H1 (cell line): Measurements from ENCODE around the gene PLXND1. TPM values are rescaled to one million over a fixed set of nuclear protein-coding genes. Genes with fewer than 3 reads are reported as not detected.

Source experiments
- CTCF ChIA-PET: fragments of 300-600 bp; sonication (Branson Sonifier 250); formaldehyde crosslinking; loops from one replicate; lab custom pipeline; 2021; ENCODE audit not compliant: partially characterized antibody; lab: Charles Lee
- POLR2A ChIA-PET: fragments of 300-600 bp; sonication (Branson Sonifier 250); formaldehyde crosslinking; loops from one replicate; lab custom pipeline; 2021; ENCODE audit warnings: inconsistent platforms; ENCODE audit not compliant: partially characterized antibody; lab: Charles Lee
- DNase-seq, 2 experiments: peaks; one replicate each; pipeline versions ENCODE4 v3.0.0 to v3.0.0-alpha.2; 2010 to 2022; ENCODE audit warnings: low spot score in 2 of 2, low read depth in 1 of 2, mixed read lengths in 1 of 2
- FAIRE-seq: peaks from 2 replicates; lab custom pipeline; 2011; peaks lifted over from hg19 to GRCh38; lab: Jason Lieb, UNC
- H2AFZ ChIP-seq: 2 replicates; pipeline ENCODE4 v1.8.1; 2012; ENCODE audit warnings: low read length, inconsistent platforms
- H2AK5ac ChIP-seq: 2 replicates; pipeline ENCODE4 v1.6.1; 2013; ENCODE audit warnings: low read depth, low read length
- H2BK120ac ChIP-seq: replicated peaks from 2 replicates; pipeline ENCODE3; 2013; ENCODE audit warnings: low read depth, low read length, inconsistent platforms
- H2BK12ac ChIP-seq: 2 replicates; pipeline ENCODE4 v1.6.1; 2013; ENCODE audit warnings: low read depth, low read length
- H2BK15ac ChIP-seq: 2 replicates; pipeline ENCODE4 v1.6.1; 2013; ENCODE audit warnings: low read length
- H2BK20ac ChIP-seq: 2 replicates; pipeline ENCODE4 v1.6.1; 2013; ENCODE audit warnings: low read length
- H2BK5ac ChIP-seq: 2 replicates; pipeline ENCODE4 v1.6.1; 2013; ENCODE audit warnings: low read depth, low read length
- H3K14ac ChIP-seq: 2 replicates; pipeline ENCODE4 v1.6.1; 2013; ENCODE audit warnings: inconsistent platforms; ENCODE audit not compliant: insufficient read length
- H3K18ac ChIP-seq: 2 replicates; pipeline ENCODE4 v1.6.1; 2013; ENCODE audit warnings: low read length; ENCODE audit errors: extremely low read depth
- H3K23ac ChIP-seq: 2 replicates; pipeline ENCODE4 v1.6.1; 2013; ENCODE audit warnings: inconsistent platforms; ENCODE audit not compliant: insufficient read length
- H3K23me2 ChIP-seq: 2 replicates; pipeline ENCODE4 v1.6.1; 2013; ENCODE audit warnings: low read depth, low read length
- H3K27ac ChIP-seq: 2 replicates; pipeline ENCODE4 v1.6.1; 2011; ENCODE audit warnings: low read depth, low read length, inconsistent platforms
- H3K27me3 ChIP-seq, 4 experiments: replicated peaks in 1 of 4; 1 replicate in 1 of 4; 2 replicates in 3 of 4; pipeline versions ENCODE4 v1.6.1 to v1.8.1; 2011 to 2013; ENCODE audit warnings: low read length in 3 of 4, mild to moderate bottlenecking in 3 of 4, inconsistent platforms in 2 of 4, mixed read lengths in 2 of 4, moderate library complexity in 1 of 4; ENCODE audit not compliant: control insufficient read depth in 3 of 4, insufficient read depth in 3 of 4; ENCODE audit errors: extremely low read depth in 1 of 4
- H3K36me3 ChIP-seq, 4 experiments: 2 replicates each; pipeline versions ENCODE4 v1.6.1 to v1.8.1; 2011 to 2013; ENCODE audit warnings: mild to moderate bottlenecking in 4 of 4, low read length in 3 of 4, moderate library complexity in 2 of 4, control low read depth in 1 of 4, inconsistent platforms in 1 of 4; ENCODE audit not compliant: insufficient read depth in 4 of 4, control insufficient read depth in 2 of 4
- H3K4ac ChIP-seq: replicated peaks from 2 replicates; pipeline ENCODE3; 2013; ENCODE audit warnings: low read length, low read depth, mixed read lengths, inconsistent platforms; ENCODE audit not compliant: insufficient read length
- H3K4me1 ChIP-seq, 4 experiments: replicated peaks in 1 of 4; 1 replicate in 1 of 4; 2 replicates in 3 of 4; pipeline versions ENCODE4 v1.6.1 to v1.8.1; 2011 to 2013; ENCODE audit warnings: low read length in 3 of 4, inconsistent platforms in 2 of 4, mixed read lengths in 1 of 4; ENCODE audit not compliant: insufficient read depth in 4 of 4, control insufficient read depth in 3 of 4
- H3K4me2 ChIP-seq, 2 experiments: 2 replicates each; pipeline versions ENCODE4 v1.6.1 to v1.8.1; 2011 to 2013; ENCODE audit warnings: low read depth in 2 of 2, low read length in 2 of 2, control low read depth in 1 of 2, inconsistent platforms in 1 of 2, mild to moderate bottlenecking in 1 of 2; ENCODE audit not compliant: insufficient read depth in 1 of 2
- H3K4me3 ChIP-seq, 4 experiments: fragments of 200-600, 300-600 bp in 1 of 4; sonication (generic), shearing (Covaris generic), sonication (Bioruptor Twin) in 1 of 4; 2 replicates each; pipeline versions ENCODE4 v1.5.1 to v1.8.1; 2011 to 2016; ENCODE audit warnings: low read length in 4 of 4, low read depth in 3 of 4, control low read depth in 2 of 4, inconsistent platforms in 2 of 4, mild to moderate bottlenecking in 2 of 4, mixed read lengths in 1 of 4, moderate library complexity in 1 of 4; ENCODE audit not compliant: insufficient read depth in 2 of 4; ENCODE audit errors: extremely low read depth in 1 of 4
- H3K56ac ChIP-seq: replicated peaks from 2 replicates; pipeline ENCODE3; 2013; ENCODE audit warnings: low read depth, mild to moderate bottlenecking, mixed read lengths, low read length, inconsistent platforms; ENCODE audit not compliant: insufficient read length
- H3K79me1 ChIP-seq: 2 replicates; pipeline ENCODE4 v1.6.1; 2013; ENCODE audit warnings: low read depth, low read length, control low read depth
- H3K79me2 ChIP-seq, 2 experiments: 2 replicates each; pipeline versions ENCODE4 v1.6.1 to v1.8.1; 2012 to 2013; ENCODE audit warnings: low read length in 2 of 2, mild to moderate bottlenecking in 2 of 2, inconsistent platforms in 1 of 2; ENCODE audit not compliant: insufficient read depth in 2 of 2, control insufficient read depth in 1 of 2
- H3K9ac ChIP-seq, 4 experiments: replicated peaks in 1 of 4; 1 replicate in 1 of 4; 2 replicates in 3 of 4; pipeline versions ENCODE4 v1.6.1 to v1.8.1; 2011 to 2013; ENCODE audit warnings: low read depth in 3 of 4, low read length in 3 of 4, control low read depth in 2 of 4, mild to moderate bottlenecking in 2 of 4, moderate library complexity in 2 of 4, inconsistent platforms in 1 of 4; ENCODE audit errors: extremely low read depth in 1 of 4
- H3K9me3 ChIP-seq, 2 experiments: 2 replicates each; pipeline versions ENCODE4 v1.6.1 to v1.8.1; 2012 to 2013; ENCODE audit warnings: mild to moderate bottlenecking in 2 of 2, moderate library complexity in 2 of 2, control low read depth in 1 of 2, inconsistent platforms in 1 of 2, low read depth in 1 of 2, low read length in 1 of 2, mixed read lengths in 1 of 2; ENCODE audit not compliant: insufficient read depth in 2 of 2
- H4K20me1 ChIP-seq, 2 experiments: replicated peaks in 1 of 2; 2 replicates each; pipeline versions ENCODE3 to v1.8.1; 2011 to 2013; ENCODE audit warnings: inconsistent platforms in 2 of 2, low read length in 2 of 2, mild to moderate bottlenecking in 1 of 2; ENCODE audit not compliant: insufficient read depth in 2 of 2, control insufficient read depth in 1 of 2
- H4K5ac ChIP-seq: 2 replicates; pipeline ENCODE4 v1.6.1; 2013; ENCODE audit warnings: low read length, low read depth, mixed read lengths, inconsistent platforms; ENCODE audit not compliant: insufficient read length
- H4K8ac ChIP-seq: 2 replicates; pipeline ENCODE4 v1.8.0; 2013; ENCODE audit warnings: mild to moderate bottlenecking, moderate library complexity, low read length, inconsistent platforms; ENCODE audit not compliant: insufficient read depth; ENCODE audit errors: extremely low read depth
- H4K91ac ChIP-seq: replicated peaks from 2 replicates; pipeline ENCODE3; 2013; ENCODE audit warnings: low read length, mixed read lengths, inconsistent platforms; ENCODE audit not compliant: insufficient read length
- BRCA1 ChIP-seq: IDR thresholded peaks from 2 replicates; pipeline ENCODE4 v1.6.1; 2012; ENCODE audit warnings: low read depth, low read length, improper control_type of control experiment
- E2F6 ChIP-seq: IDR thresholded peaks from 2 replicates; pipeline ENCODE4 v1.6.1; 2012; ENCODE audit warnings: inconsistent platforms
- FOSL1 ChIP-seq: IDR thresholded peaks from 2 replicates; pipeline ENCODE4 v1.6.1; 2011; ENCODE audit warnings: mild to moderate bottlenecking, low read depth, low read length, moderate library complexity; ENCODE audit not compliant: insufficient read depth
- GABPA ChIP-seq: IDR thresholded peaks from 2 replicates; pipeline ENCODE4 v1.6.1; 2011; ENCODE audit warnings: mild to moderate bottlenecking, low read length, moderate library complexity, borderline replicate concordance; ENCODE audit not compliant: insufficient read depth
- HDAC6 ChIP-seq: IDR thresholded peaks from one replicate; pipeline ENCODE4 v1.7.1; 2012; ENCODE audit warnings: low read depth, mild to moderate bottlenecking, inconsistent platforms, low read length, moderate library complexity
- NANOG ChIP-seq: IDR thresholded peaks from 2 replicates; pipeline ENCODE4 v1.6.1; 2011; ENCODE audit warnings: low read length, low read depth, mild to moderate bottlenecking, inconsistent platforms; ENCODE audit not compliant: insufficient read depth, poor library complexity, severe bottlenecking
- POU5F1 ChIP-seq: IDR thresholded peaks from 2 replicates; pipeline ENCODE4 v1.6.1; 2011; ENCODE audit warnings: low read depth, mild to moderate bottlenecking, low read length, moderate library complexity
- SP2 ChIP-seq: IDR thresholded peaks from 2 replicates; pipeline ENCODE4 v1.6.1; 2012; ENCODE audit warnings: mild to moderate bottlenecking, low read length, inconsistent platforms
- TAF7 ChIP-seq: optimal IDR thresholded peaks from 2 replicates; pipeline ENCODE3; 2011; ENCODE audit warnings: low read depth, mild to moderate bottlenecking, inconsistent platforms, low read length, moderate library complexity, borderline replicate concordance
- WGBS, 2 experiments: shearing (Covaris generic) in 1 of 2; methylation state at CpG; one replicate each; pipeline versions ENCODE4 v1.1.6 to v1.1.7; 2013 to 2015; ENCODE audit warnings: low lambda C conversion rate in 2 of 2, mixed read lengths in 2 of 2, inconsistent platforms in 1 of 2, low coverage in 1 of 2, missing lambda C conversion rate in 1 of 2; ENCODE audit not compliant: insufficient replicate concordance in 2 of 2, insufficient coverage in 1 of 2, insufficient read length in 1 of 2; ENCODE audit errors: extremely low coverage in 1 of 2, missing lambda C conversion rate in 1 of 2; 5-methylcytosine and 5-hydroxymethylcytosine counted together
- polyA plus RNA-seq, 7 experiments: library from polyadenylated mRNA; depleted of rRNA in 3 of 7; stranded (reverse) in 5 of 7; unstranded in 2 of 7; fragments of >200 nt in 5 of 7; fragments of 200-250 nt in 2 of 7; gene quantifications; 1 replicate in 5 of 7; 2 replicates in 1 of 7; 4 replicates in 1 of 7; pipeline versions ENCODE4 v1.2.1 to v1.2.3, GENCODE V29; 2011 to 2013; ENCODE audit warnings: missing spikeins in 2 of 7, mixed read lengths in 2 of 7
- total RNA-seq: library from RNA; stranded (reverse); fragmentation: NEBNext Ultra II Directional; extraction: Animal tissue kit (Norgen Biotek cat#: 25700); gene quantifications from 2 replicates; pipeline ENCODE4 v1.2.1, GENCODE V29; 2021

The PLXND1 gene
- total and polyA plus RNA-seq, 2 of the 8 experiments (the other 6 are each of a cell fraction or from before 2014, with no cell fraction given), result 17.7 to 66.4 TPM

- Histone ChIP-seq H2BK15ac (no peak overlapping the region), H3K9me3 (no peaks in the 10 kb centered on the region), H3K4me2 (no peak overlapping the region), H2BK5ac (no peak overlapping the region), H3K56ac (no peak overlapping the region), H3K27me3 (no peaks in the 10 kb centered on the region), H4K20me1 (peaks cover 0 to 2% of the 10 kb centered on the region in 2 experiments), H3K14ac (no peak overlapping the region), H4K8ac (no peak overlapping the region; the same call in 1 of the 2 replicates), H2AFZ (no peak overlapping the region), H3K4ac (no peak overlapping the region), H3K36me3 (no peaks in the 10 kb centered on the region), H2BK12ac (no peak overlapping the region), H3K9ac (no peak overlapping the region), H3K4me1 (peaks cover 0 to 19% (median 2%) of the 10 kb centered on the region in 4 experiments; a peak in 4 of 7 replicates), H3K23ac (no peak overlapping the region), H3K18ac (no peak overlapping the region), H4K91ac (no peak overlapping the region), H2BK20ac (no peak overlapping the region), H4K5ac (no peak overlapping the region), H3K4me3 (no peak overlapping the region), H2BK120ac (no peak overlapping the region), H3K79me2 (no peaks in the 10 kb centered on the region), H3K79me1 (no peaks in the 10 kb centered on the region), H3K27ac (no peak overlapping the region), H2AK5ac (no peak overlapping the region), H3K23me2 (no peaks in the 10 kb centered on the region)
- POLR2A ChIA-PET, result interaction anchor here (1.3 kb wide), 1 partner anchor 10 kb away, joined by 3 read pairs; no protein-coding TSS in a partner anchor
- TF ChIP-seq BRCA1 (no peak), TAF7 (no peak), HDAC6 (no peak), POU5F1 (no peak), SP2 (no peak), E2F6 (no peak), FOSL1 (no peak), NANOG (no peak), GABPA (no peak)
- FAIRE-seq, result no peak
- 94% methylated on average over 18 of the region's 22 CpGs; no CpG with 5 or more reads in 1 of the 2 experiments for WGBS, 2 experiments
- CTCF ChIA-PET, result interaction anchor here (1.0 to 1.2 kb wide), 3 partner anchors 29 to 82 kb away, joined by 3 read pairs; partner anchors contain the start of gene H1-8
- no peak for DNase-seq
Measured at GRCh38 chr3:129571605-129572547, 34.6 kb downstream of the PLXND1 start.
